Astrocyte of the spinal cord (primary cell): ENCODE measurements around the gene VPS13A.
A peak's percentile ranks its signal among the peaks of the same experiment; 100 is the strongest.

Experiments
- DNase-seq: peaks from one replicate; pipeline ENCODE4 v3.0.0; 2011; ENCODE audit warnings: low read depth, low spot score
- H3K4me3 ChIP-seq: 2 replicates; pipeline ENCODE4 v1.5.1; 2011; ENCODE audit warnings: low read depth, mild to moderate bottlenecking, low read length, moderate library complexity
- CTCF ChIP-seq: IDR thresholded peaks from 2 replicates; pipeline ENCODE4 v1.5.1; 2012; ENCODE audit warnings: low read depth, mild to moderate bottlenecking, low read length, inconsistent platforms
- in situ Hi-C: cut with HindIII; loops from 2 replicates; pipeline ENCODE4 v1.10.0; 2017; ENCODE audit warnings: low sequenced_read_pairs

The VPS13A gene

GRCh38 chr9:77211561-77211960 is 34.2 kb downstream of the VPS13A start:
- H3K4me3 ChIP-seq = no peak overlapping the region
- TF ChIP-seq CTCF = no peak
- no peak for DNase-seq
- in situ Hi-C loops = no loop called here

GRCh38 chr9:77212801-77213200 is 35.5 kb downstream of the VPS13A start:
- in situ Hi-C loops = no loop called here
- no peak overlapping the region for H3K4me3 ChIP-seq
- no peak for TF ChIP-seq CTCF
- no peak for DNase-seq

- in situ Hi-C loops = no loop called here
- DNase-seq = peak; percentile 19
- peak; percentile 44 for TF ChIP-seq CTCF
- no peak overlapping the region for H3K4me3 ChIP-seq
Observed at GRCh38 chr9:77215874-77216273, 38.5 kb downstream of the VPS13A start.

GRCh38 chr9:77218612-77219011 is 41.3 kb downstream of the VPS13A start:
- peak; percentile 55 for DNase-seq
- H3K4me3 ChIP-seq = no peak overlapping the region
- TF ChIP-seq CTCF = no peak
- in situ Hi-C loops = no loop called here

GRCh38 chr9:77221431-77221830 is 44.1 kb downstream of the VPS13A start:
- in situ Hi-C loops = no loop called here
- DNase-seq = peak; percentile 25
- no peak overlapping the region for H3K4me3 ChIP-seq
- TF ChIP-seq CTCF = no peak

- TF ChIP-seq CTCF = no peak
- DNase-seq = peak; percentile 8
- no peak overlapping the region for H3K4me3 ChIP-seq
- in situ Hi-C loops = no loop called here
Observed at GRCh38 chr9:77224746-77225312, 47.5 kb downstream of the VPS13A start.

- H3K4me3 ChIP-seq = no peak overlapping the region
- in situ Hi-C loops = no loop called here
- no peak for DNase-seq
- TF ChIP-seq CTCF = no peak
Observed at GRCh38 chr9:77236693-77237092, 59.4 kb downstream of the VPS13A start.
